CD1c-positive myeloid dendritic cell (primary cell): ENCODE data around the gene C9orf50.

Experiments used
- DNase-seq: peaks from one replicate; pipeline ENCODE4 v3.0.0-alpha.2; 2016; ENCODE audit errors: extremely low spot score

The C9orf50 gene

DNA sequence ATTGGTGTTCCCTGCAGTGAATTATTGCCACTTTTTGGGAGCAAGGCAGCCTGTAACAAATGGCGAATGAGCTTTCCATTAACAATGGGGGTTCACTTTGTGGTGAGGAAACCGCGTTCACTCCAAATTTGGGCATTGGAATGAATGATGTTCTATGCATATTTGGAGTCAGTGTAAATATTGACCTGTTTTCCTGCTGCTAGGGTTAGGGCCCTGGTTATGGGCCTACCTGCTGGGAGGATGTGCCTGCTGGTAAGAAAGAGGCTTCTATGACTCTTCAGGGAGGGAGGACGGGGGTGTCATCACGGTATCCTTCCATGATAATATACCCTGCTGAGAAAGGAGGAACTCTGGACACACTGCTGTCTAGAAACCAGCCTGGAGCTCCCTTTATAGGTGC, 29.0 kb downstream of the C9orf50 start:
- DNase-seq, result no peak

DNA sequence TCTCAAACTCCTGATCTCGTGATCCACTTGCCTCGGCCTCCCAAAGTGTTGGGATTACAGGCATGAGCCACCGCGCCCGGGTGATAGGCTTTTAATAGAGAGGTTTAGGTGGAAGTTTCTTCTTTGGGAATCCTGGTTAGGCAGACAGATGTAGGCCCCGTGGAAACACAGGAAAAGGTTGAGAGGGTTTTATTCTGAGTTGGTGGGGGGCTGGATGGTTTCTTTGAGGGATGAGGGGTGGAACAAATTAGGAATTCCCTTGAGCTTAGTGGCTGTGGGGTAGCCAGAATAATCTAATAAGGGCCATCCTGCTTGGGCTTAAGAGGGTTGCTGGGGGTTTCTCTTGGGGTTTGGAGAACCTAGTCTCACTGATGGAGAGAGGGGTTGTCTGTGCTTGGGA, 30.4 kb downstream of the C9orf50 start:
- DNase-seq, result no peak

DNA sequence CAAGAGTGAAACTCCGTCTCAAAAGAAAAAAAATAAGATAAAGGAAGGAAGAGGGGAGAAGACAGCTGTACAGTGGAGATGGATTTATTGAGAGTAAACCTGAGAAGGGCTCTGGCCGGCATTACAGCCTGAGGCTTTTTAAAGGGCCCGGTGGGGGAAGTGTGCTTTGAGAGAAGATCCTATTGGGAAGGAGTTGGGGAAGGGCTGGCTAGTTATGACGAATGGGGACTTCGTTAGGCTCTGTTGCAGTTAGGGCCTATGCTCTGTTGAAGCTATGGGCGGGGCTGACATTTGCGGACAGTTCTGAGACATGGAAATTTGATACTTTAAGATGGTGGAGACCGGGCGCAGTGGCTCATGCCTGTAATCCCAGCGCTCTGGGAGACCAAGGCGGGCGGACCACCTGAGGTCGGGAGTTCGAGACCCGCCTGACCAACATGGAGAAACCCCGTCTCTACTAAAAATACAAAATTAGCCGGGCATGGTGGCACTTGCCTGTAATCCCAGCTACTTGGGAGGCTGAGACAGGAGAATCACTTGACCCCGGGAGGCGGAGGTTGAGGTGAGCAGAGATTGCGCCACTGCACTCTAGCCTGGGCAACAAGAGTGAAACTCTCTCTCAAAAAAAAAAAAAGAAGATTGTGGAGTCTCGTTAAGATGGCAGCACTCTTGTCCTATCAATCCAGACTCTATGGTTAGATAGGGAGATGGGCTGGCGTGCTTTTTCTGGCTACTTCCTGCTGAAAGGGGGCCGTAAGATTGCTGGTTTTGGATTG, 33.2 kb downstream of the C9orf50 start:
- DNase-seq, result no peak

DNA sequence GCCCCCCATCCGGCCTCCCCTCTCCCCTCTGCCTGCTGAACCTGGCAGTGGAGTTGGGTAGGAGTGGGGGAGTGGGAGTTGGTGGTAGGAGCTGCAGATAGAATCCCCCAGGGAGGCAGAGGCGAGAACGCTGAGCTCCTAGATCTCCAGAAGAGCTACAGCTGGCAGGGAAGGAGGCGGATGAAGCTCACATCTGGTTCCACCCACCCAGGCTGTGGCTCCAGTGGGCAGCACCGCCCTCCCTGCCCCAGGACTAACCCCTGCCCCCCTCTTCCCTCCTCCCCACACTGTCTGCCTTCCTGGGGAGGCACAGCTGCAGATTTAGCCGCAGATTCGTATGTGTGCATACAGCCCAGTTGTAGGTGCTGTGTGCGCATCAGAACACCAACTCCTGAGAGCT, 34.2 kb downstream of the C9orf50 start:
- no peak for DNase-seq

DNA sequence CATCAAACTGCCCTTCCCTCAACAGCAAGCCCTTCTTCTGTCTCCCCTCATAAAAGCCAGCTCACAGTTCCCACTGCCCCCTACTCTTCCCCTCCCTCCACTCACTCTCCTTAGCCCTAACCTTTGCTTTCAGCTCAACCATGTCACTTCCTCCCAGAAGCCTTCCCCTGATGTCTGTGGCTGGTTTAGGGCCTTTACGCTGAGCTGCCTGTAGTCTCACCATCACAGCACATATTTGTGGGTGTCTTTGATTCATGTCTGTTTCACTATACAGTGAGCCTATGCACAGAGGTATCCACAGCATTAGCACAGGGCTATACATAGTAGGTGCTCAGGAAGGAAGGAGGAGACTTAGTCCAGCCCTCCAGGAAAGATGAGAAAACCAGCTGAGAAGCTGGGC, 34.7 kb downstream of the C9orf50 start:
- no peak for DNase-seq

DNA sequence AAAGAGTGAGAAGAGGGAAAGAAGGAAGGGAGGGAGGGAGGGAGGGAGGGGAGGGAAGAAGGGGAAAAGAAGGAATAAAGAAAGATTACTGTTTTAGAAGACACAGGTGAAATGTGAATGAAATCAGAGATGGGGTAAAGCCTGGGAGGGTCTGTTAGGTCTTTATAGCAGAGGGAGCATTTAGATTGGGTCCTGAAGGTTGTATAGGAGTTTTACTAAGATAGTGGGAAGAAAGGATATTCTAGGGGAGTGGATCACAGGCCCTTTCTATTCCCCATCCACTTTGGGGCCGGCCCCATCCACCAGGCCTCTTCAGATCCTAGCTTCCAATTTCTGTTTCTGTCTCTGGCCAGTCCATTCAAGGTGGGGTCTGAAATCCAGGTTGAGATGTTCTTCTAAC, 35.5 kb downstream of the C9orf50 start:
- DNase-seq, result no peak

DNA sequence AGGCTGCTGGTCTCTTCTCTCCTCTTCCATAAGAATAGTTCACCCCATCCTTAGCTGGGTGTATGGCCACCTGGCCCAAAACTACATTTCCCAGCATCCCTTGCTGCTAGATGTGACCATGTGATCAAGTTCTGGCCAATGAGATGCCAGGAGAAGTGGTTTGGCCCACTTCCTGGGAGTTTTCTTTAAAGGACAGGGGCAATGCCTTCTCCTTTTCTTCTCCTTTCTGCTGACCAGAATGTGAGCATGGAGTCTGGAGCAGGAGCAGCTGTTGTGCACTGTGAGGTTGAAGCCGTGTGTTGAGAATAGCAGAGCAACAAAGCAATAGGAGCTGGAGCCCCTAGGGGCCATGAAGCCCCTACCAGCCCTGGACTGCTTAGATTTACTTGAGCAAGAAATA, 36.8 kb downstream of the C9orf50 start:
- DNase-seq, result peak; percentile 83

DNA sequence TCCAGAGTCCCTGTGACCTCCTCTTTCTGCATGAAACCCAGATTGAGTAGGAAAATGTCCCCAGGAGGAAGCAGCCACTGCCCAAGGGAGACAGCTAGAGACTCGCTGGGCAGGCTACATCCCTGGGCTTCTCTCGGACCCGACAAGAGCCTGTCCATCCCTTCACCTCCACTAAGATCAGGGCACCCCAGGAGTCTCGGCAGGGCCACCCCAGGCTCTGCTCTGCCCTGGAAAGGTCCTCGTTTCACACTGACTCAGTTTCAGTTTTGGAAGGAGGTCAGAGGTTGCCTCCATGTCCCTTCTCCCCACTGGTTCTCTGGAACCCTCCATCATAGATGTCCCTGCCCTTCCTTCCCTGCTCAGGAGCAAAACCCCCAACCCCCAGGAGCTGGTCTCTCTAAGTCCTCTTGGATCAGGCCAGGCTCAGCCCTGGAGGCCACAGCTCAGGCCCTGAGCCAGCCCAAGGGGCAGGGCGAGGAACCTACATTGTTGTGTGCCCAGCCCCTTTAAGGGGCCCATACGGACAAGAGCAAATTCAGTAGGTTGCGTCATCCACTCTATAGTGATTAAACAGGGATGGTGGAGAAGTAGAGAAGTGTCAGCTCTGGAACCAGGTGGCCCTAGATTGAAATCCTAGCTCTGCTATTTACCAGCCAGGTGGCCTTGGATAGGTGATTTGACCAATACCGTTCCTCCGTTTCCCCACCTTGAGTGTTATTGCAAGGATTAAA, 37.4 kb downstream of the C9orf50 start:
- no peak for DNase-seq

DNA sequence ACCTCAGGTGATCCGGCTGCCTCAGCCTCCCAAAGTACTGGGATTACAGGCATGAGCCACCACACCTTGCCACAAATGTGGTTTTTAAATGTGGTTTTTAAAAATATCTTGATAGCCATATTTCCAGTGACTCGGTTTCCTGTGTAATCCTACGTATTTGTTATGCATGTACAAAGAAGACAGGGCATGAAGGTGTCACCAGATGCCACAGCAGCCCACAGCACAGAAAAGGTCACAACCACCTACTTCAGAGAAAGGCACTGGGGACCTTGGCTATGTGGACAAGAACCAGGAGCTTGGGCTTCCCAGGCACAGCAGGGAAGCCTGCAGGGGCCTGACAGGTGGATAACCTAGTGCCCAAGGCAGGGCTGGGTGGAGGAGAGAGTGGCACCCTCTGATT, 38.0 kb downstream of the C9orf50 start:
- no peak for DNase-seq

DNA sequence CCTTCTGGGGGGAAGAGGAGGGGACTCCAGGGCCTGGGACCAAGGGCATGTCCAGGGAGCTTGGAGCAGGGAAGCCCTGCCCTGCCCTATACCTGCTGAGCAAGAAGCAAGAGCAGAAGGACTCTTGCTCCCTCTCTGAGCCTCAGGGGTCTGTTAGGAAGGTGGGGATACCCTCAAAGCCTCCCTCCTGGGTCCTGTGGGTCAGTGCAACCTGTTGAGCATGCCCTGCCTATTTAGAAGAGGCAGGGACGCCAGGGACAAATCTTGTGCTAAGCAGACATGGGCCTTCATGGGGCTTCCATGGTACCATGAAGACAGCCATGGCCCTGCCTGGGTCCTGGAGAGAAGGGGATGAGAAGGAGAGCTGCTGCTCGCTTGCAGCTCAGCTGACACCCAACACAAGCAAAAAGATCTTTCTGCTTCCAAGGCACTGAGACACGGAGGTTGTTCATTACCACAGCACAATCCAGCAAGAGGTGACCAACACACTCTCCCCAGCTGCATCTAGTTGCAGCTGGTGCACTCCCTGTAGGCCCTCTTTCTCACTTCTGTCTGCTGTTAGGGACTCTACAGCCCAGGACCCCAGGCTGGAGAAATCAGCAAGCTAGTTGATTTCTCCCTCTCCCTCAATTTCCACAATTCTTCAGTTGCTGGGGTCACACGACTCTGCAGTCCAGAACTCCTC, 39.3 kb downstream of the C9orf50 start:
- DNase-seq, result no peak

DNA sequence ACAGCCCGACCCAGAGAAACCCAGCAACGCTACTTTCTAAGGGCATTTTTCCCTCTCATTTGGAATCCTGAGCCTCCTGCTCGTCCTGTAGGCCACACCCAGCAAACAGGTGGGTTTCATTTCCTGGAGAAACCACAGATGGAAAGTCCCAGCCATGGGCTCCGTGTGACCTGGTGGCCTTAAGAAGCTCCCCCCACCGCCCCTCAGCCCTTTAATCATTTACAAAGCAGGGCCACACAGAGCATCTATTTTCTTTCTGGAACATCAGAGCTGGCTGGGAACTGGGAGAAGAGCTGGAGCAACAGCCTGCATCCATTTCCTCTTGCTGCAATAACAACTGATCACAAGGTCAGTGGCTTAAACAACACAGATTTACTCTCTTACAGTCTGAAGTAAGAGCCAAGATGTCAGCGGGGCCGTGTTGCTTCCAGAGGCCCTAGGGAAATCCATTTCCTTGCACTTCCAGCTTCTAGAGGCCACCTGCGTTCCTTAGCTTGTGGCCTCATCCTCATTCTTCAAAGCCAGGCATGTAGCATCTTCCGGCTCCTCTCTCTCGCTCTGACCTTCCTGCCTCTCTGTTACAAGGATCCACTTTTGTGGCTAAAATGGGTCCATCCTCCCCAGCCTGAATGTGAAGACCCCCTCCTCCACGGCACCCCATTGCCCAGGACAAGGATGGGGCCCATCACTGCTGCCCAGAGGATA, 40.5 kb downstream of the C9orf50 start:
- DNase-seq, result no peak

DNA sequence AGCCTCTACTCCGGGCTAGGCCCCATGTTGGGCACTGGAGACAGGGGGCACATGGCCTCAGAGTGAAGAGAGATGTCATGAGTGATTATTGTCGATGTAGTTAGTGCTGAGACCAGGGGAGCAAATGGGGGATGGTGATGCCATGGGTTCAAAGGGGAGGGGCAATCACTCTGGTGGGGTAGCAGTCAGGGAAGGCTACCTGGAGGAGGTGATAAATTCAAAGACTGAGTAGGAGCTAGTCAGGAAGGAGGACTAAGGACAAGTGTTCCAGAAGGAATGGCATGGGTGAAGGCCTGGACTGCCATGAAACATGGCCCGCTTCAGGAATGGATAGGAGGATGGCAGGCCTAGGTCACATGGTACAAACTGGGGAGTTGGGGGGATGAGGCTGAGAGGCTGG, 41.6 kb downstream of the C9orf50 start:
- no peak for DNase-seq

DNA sequence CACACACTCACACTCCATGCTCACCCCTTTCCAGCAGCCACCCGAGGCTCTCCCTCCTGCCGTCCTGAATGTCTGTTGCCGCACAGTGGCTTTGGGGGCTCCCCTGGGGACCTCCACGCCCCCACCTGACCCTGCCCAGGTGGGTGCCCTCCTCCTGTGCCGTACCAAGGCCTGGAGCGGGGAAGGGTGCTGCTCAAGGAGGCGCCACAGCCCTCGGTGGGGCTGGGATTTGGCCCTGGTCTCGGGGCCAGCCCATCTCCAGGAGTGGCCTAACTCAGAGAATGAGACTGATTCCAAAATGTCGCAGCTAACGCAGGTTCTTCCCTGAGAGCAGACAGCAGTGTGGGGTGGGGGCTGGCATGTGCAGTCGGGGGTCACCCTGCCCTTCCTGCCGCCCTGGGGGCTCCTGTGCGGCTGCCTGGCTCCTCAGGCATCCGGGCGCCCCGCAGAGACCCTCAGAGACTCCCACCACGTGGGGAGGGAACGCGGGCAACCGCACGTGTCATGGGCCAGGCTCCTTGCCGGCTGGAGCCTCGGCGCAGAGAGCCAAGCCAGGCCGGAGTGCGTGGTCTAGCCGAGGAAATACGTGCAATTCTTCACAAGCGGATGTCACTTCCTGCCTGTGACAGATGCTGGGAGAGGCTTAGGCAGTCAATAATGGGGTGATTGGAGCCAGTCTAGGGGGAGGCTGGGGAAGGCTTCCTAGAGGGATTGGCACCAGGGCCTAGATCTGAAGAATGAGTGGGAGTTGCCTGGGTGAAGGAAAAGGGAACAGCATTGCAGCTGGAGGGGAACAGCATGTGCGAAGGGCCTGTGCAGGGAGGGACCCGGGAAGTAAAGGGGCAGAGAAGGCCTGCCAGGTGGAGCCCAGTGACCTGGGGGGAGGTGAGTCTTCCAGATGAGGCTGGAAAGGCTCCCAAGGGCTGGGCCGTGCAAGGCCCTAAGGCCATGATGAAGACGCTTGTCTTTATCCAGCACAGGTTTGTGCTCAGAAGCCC, 44.1 kb downstream of the C9orf50 start:
- no peak for DNase-seq

DNA sequence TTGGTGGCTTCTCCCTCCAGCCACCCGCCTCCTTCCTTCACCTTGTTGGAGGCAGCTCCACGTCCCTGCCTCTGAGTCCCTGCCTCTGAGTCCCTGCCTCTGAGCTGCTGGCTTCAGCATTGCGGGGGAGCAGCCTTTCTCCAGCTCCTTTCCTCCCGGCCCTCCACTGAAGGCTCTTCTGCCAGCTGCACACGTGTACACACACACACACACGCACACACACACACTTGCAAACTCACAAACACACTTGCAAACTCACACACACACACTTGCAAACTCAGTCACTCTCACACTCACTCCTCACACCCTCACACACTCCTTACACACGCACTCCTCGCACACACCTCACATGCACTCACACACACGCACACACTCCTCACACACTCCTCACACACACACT, 45.1 kb downstream of the C9orf50 start:
- no peak for DNase-seq

DNA sequence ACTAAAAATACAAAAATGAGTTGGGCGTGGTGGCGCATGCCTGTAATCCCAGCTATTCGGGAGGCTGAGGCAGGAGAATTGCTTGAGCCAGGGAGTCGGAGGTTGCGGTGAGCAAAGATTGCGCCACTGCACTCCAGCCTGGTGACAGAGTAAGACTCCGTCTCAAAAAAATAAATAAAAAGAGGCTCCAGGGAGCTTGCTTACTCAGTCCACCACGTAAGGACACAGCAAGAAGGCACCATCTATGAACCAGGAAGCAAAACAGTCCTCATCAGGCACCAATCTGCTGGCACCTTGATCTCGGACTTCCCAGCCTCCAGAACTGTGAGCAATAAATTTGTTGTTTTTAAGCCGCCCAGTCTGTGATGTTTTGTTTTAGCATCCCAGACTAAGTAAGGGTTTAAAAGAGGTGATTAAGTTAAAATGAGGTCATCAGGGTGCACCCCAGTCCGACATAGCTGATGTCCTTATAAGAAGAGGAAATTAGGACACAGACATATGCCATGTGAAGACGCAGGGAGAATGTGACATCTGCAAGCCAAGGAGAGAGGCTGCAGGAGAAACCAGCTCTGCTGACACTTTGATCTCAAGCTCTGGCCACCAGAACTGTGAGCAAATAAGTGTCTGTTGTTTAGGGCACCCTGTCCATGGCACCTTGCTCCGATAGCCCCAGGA, 45.9 kb downstream of the C9orf50 start:
- DNase-seq, result peak; percentile 17

DNA sequence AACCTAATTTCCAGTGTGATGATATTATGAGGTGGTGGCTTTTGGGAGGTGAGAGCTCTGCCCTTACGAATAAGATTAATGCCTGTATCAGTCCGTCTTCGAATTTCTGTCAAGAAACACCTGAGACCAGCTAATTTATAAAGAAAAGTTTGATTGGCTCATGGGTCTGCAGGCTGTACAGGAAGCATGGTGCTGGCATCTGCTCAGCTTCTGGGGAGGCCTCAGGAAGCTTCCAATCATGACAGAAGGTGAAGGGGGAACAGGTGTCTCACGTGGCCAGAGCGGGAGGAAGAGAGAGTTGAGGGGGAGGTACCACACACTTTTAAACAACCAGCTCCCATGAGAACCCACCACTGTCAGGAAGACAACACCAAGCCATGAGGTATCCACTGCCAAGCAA, 46.9 kb downstream of the C9orf50 start:
- no peak for DNase-seq

DNA sequence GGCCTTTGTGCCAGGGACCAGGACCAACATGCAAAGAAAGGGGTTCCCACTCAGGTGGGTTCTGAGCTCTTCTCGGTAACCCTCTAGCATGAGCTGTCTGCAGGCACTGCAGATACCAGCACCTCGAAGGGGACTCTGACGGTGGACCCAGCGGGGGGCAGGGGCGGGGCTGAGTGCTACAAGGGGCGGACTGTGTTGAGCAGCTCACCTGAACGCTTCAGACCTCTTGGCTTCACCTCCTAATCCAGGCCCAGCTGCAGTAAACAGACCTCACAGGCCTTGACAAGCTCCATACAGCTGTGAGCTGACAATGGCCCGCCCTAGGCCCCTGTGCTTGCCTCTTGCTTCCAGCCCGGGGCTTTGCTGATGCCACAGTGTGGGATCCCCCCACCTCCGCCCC, 48.4 kb downstream of the C9orf50 start:
- DNase-seq, result no peak

DNA sequence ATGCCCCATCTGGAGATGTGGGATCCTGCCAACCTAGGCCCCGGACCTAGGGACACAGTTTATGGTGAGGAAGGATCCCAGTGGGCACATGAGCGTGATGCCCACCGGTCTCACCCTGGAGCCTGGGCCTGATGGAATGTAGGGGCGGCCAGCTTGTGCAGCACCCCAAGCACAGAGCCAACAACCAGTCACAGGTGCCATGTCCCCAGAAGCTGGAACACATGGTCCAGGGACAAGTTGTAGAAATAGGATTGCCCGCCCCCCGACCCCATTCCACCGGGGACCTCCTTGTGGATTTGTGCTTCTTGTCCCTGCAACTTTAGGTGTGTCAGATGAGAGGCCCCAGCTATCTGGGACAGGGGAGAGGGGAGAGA, 48.9 kb downstream of the C9orf50 start:
- no peak for DNase-seq

DNA sequence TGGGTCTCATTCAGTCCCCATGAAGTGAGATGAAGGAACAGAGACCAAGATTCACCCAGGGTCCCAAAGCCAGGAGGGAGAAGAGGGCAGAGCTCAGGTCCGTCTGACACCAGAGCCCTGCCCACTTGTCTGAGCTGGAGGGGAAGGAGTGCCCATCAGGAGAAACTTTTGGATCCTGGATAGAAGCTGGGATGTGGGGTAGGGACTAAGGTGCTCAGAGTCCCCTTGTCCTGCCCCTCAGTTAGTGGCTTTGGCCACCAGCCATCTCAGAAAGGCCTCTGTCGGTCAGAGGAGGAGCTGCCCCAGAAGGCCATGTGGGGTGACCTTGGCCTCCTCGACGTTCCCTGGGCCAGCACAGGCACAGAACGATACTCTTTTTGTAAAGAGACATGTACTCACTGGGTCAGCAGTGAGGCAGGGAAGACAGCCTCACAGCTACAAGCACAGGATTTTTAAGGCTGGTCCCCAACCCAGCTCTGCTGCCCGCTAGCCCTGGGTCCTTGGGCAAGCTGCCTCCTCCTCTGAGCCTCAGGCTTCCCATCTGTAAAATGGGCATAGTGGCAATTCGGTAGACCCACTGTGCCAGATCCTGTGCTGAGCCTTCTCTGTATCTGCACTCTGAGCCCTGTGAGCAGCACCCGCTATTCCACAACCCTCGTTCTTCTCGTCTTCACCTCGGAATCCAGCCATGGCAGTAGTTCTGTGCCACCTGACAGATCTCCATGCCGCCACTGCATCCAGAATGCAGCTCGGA, 49.4 kb downstream of the C9orf50 start:
- DNase-seq, result no peak
